Esophagus squamous epithelium (tissue), 4 donors: ENCODE measurements around the gene TRIM40.

Experiments
- CTCF ChIP-seq, 6 experiments: fragments of 450-650 bp in 4 of 6; fragments of 200-600 bp in 2 of 6; sonication (generic) in 2 of 6; IDR thresholded peaks; one replicate each; pipeline ENCODE4 v1.5.1; 2016 to 2019; ENCODE audit warnings: antibody characterized with exemption in 6 of 6, mild to moderate bottlenecking in 4 of 6, moderate library complexity in 4 of 6
- POLR2A ChIP-seq, 4 donors: fragments of 450-650 bp; IDR thresholded peaks; one replicate each; pipeline ENCODE4 v1.6.1; 2017; ENCODE audit warnings: antibody characterized with exemption in 4 of 4, mild to moderate bottlenecking in 4 of 4, moderate library complexity in 3 of 4

DNA sequence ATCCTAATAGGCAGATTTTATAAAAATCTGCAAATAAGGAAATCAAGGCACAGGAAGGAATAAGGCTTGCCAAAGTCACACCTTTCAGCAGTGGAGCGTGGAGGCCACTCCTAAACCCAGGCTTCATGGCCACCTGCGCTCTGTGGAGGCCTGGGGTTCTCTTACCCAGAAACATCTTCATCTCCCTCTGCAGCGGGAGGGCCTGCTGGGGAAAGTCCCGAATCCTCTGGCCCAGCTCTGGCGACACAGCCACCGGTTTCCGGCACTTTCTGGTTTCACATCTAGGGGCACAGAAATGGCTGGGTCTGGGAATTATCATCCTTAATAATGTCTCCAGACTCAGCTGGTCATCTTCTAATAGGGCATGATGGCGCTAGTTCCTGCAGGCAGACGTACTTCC, 20.8 kb downstream of the TRIM40 start:
- TF ChIP-seq POLR2A (IDR thresholded peaks at IDR 0.05) (no peak), CTCF (IDR thresholded peaks at IDR 0.05) (no peak)
